PFSK-1 (cell line): ENCODE results near the gene MGMT.

Experiments used
- POLR2AphosphoS5 ChIP-seq: IDR thresholded peaks from 2 replicates; pipeline ENCODE4 v1.6.1; 2012; ENCODE audit warnings: low read depth, mild to moderate bottlenecking, control low read depth, low read length, moderate library complexity
- REST ChIP-seq, 2 experiments: IDR thresholded peaks; 2 replicates each; pipeline versions ENCODE4 v1.6.1 to v1.8.0; 2011 to 2012; ENCODE audit warnings: low read depth in 2 of 2, low read length in 2 of 2, control low read depth in 1 of 2, inconsistent platforms in 1 of 2, mild to moderate bottlenecking in 1 of 2, moderate library complexity in 1 of 2; ENCODE audit not compliant: insufficient read depth in 1 of 2
- SIN3A ChIP-seq: IDR thresholded peaks from 2 replicates; pipeline ENCODE4 v1.6.1; 2012; ENCODE audit warnings: mild to moderate bottlenecking, low read length, moderate library complexity, borderline replicate concordance; ENCODE audit not compliant: insufficient read depth
- TAF1 ChIP-seq: IDR thresholded peaks from 2 replicates; pipeline ENCODE4 v1.6.1; 2012; ENCODE audit warnings: low read length, control low read depth, borderline replicate concordance; ENCODE audit not compliant: insufficient read depth

DNA sequence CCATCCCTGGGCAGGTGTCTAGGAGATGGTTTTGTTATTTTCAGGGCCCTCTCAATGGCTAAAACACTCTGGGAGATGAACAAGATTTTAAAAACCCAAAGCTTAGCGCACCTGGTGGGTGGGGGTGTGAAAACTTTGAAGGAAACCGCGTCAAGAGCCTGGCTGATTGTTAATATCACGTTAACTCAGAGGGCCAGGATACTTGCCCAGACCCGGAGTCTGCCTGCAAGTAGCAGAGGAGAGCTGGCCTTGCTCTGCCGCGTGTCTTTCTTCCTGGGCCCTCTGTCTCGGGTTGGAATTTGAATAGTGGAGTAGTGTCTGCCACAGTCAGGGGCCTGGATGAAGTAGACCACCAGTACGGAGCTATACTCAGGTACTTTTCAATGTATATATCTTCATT lies 1.1 kb downstream of the MGMT start:
- TF ChIP-seq TAF1 (no peak), REST (IDR thresholded peaks at IDR 0.05; ENCODE audit: insufficient read depth in 1 of 2, low read depth in 2 of 2, low read length in 2 of 2) (no peak), POLR2AphosphoS5 (no peak), SIN3A (no peak)
